Activated CD8-positive, alpha-beta memory T cell treated with anti-CD3 and anti-CD28 coated beads for 36 hours (primary cell): ENCODE measurements around the gene DNPEP. TPM values are rescaled to one million over a fixed set of nuclear protein-coding genes. Genes with fewer than 3 reads are reported as not detected.
"Not testable (repeated sequence)": the region's sequence is repeated elsewhere in the genome, so short reads cannot be mapped to it uniquely, and the experiment has no call there.

Source experiments
- CTCF ChIA-PET: fragments of 350-600 bp; sonication (Branson Sonifier 250); formaldehyde crosslinking; loops from one replicate; lab custom pipeline; 2021; ENCODE audit warnings: antibody characterized with exemption; lab: Charles Lee
- POLR2A ChIA-PET: fragments of 350-600 bp; sonication (Branson Sonifier 250); formaldehyde crosslinking; loops from one replicate; lab custom pipeline; 2021; ENCODE audit warnings: antibody characterized with exemption; lab: Charles Lee
- total RNA-seq, 2 experiments: library from RNA; stranded (reverse); gene quantifications; one replicate each; pipeline ENCODE4 v1.2.3, GENCODE V29; 2021

DNPEP gene
- total RNA-seq, 2 experiments from 2014 or later = 110 to 115 TPM

DNA sequence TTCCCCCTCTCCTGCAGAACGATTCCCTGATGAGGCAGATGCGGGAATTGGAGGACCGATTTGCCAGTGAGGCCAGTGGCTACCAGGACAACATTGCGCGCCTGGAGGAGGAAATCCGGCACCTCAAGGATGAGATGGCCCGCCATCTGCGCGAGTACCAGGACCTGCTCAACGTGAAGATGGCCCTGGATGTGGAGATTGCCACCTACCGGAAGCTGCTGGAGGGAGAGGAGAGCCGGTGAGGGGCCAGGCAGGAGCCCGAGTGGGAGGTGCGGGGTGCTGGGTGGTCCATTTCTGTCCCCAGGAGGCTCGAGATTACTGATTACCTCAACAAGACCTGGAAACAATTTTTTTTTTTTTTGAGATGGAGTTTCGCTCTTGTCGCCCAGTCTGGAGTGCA is 33.6 kb upstream of the DNPEP start:
- ChIA-PET CTCF (interaction anchor here (1.2 kb wide), 1 partner anchor 13 kb away, joined by 4 read pairs; no protein-coding TSS in a partner anchor), POLR2A (no interaction called here)

DNA sequence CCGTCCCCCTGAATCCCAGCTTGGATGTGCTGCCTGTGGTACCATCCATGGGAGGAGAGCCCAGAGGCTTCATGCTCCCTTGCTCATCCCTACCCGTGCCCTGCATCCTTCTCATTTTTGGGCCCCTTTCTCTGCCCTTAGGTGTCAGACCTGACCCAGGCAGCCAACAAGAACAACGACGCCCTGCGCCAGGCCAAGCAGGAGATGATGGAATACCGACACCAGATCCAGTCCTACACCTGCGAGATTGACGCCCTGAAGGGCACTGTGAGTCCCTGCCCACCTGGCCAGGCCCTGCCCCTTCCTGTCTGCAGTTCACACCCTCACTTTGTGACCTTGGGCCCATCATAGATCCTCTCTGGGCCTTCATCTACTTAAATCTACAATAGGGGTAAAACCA is 33.0 kb upstream of the DNPEP start:
- CTCF ChIA-PET = no interaction called here
- POLR2A ChIA-PET = no interaction called here

DNA sequence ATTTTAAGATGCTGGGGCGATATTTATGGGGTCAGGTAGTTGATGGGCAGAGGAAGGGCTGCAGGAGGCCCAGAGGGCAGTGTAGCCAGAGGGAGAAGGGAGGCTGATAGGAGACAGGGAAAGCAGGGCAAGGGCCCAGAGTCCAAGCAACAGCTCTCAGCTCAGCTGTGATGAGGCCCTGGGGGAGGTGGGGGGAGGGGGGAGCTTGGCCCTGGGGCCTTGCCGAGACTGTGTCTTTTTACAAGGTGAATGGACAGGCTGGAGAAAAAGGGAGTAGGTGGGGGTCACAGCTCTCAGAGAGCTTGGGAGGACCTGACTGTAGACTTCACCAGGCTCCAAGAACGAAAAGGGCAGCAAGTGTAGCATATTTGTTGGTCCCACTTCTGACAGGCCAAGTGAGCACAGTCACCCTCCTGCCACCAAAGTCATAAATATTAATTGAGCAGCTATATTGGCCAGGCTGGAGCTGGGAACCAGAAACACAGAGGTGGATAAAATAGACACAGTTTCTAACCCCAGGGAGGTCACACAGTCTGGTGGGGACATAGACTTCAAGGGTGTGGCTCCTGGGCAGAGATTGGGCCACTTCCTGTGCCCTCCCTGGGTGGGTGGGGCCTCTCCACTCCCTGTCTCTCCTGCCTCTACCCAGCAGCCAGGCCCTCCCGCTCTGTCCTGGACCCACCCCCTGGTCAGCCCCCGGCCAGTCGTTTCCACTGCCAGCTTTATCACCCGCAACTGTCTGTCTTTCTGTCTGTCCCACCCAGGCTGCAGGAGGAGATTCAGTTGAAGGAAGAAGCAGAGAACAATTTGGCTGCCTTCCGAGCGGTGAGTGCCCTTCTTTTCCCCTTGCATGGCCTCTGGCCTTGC is 31.9 kb upstream of the DNPEP start:
- ChIA-PET POLR2A (no interaction called here), CTCF (interaction anchor here (1.3 kb wide), 1 partner anchor 9 kb away, joined by 3 read pairs; no protein-coding TSS in a partner anchor)

DNA sequence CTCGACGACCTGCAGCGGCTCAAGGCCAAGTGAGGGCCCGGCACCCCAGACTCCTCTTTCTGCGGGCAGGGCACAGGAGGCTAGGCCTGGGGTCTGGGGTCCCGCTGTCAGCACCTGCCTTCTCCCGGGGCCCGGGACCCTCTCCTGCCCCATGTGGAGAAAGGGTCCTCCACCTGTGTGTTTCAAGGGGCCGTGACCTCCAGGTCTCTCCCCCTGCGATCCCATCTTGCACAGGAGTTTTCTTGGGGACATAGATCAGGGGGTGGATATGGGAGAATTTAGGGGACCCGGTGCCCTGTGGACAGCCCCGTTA is 31.3 kb upstream of the DNPEP start:
- ChIA-PET CTCF (interaction anchor here (1.3 to 1.7 kb wide), 2 partner anchors 10 to 111 kb away, joined by 3 to 4 read pairs; no protein-coding TSS in a partner anchor), POLR2A (no interaction called here)

DNA sequence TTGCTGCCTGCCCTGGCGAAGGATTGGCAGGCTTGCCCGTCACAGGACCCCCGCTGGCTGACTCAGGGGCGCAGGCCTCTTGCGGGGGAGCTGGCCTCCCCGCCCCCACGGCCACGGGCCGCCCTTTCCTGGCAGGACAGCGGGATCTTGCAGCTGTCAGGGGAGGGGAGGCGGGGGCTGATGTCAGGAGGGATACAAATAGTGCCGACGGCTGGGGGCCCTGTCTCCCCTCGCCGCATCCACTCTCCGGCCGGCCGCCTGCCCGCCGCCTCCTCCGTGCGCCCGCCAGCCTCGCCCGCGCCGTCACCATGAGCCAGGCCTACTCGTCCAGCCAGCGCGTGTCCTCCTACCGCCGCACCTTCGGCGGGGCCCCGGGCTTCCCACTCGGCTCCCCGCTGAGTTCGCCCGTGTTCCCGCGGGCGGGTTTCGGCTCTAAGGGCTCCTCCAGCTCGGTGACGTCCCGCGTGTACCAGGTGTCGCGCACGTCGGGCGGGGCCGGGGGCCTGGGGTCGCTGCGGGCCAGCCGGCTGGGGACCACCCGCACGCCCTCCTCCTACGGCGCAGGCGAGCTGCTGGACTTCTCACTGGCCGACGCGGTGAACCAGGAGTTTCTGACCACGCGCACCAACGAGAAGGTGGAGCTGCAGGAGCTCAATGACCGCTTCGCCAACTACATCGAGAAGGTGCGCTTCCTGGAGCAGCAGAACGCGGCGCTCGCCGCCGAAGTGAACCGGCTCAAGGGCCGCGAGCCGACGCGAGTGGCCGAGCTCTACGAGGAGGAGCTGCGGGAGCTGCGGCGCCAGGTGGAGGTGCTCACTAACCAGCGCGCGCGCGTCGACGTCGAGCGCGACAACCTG is 30.7 kb upstream of the DNPEP start, which contains the start of gene DES:
DES (plus strand) TSS at position 223 of the 857 bp plus-strand sequence; CDS start at position 309, 86 bp downstream.
- CTCF ChIA-PET = interaction anchor here (1.7 kb wide), 1 partner anchor 112 kb away, joined by 4 read pairs; no protein-coding TSS in a partner anchor
- POLR2A ChIA-PET = no interaction called here

DNA sequence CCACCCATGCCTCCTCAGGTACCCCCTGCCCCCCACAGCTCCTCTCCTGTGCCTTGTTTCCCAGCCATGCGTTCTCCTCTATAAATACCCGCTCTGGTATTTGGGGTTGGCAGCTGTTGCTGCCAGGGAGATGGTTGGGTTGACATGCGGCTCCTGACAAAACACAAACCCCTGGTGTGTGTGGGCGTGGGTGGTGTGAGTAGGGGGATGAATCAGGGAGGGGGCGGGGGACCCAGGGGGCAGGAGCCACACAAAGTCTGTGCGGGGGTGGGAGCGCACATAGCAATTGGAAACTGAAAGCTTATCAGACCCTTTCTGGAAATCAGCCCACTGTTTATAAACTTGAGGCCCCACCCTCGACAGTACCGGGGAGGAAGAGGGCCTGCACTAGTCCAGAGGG is 29.7 kb upstream of the DNPEP start:
- ChIA-PET POLR2A (no interaction called here), CTCF (interaction anchor here (1.2 to 1.7 kb wide), 2 partner anchors 15 to 113 kb away, joined by 3 to 4 read pairs; no protein-coding TSS in a partner anchor)

DNA sequence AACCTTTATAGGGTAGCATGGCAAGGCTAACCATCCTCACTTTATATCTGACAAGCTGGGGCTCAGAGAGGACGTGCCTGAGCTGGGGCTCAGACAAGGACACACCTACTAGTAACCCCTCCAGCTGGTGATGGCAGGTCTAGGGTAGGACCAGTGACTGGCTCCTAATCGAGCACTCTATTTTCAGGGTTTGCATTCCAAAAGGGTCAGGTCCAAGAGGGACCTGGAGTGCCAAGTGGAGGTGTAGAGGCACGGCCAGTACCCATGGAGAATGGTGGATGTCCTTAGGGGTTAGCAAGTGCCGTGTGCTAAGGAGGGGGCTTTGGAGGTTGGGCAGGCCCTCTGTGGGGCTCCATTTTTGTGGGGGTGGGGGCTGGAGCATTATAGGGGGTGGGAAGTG is 29.2 kb upstream of the DNPEP start:
- ChIA-PET POLR2A (no interaction called here), CTCF (interaction anchor here (1.2 kb wide), 1 partner anchor 14 kb away, joined by 3 read pairs; no protein-coding TSS in a partner anchor)

DNA sequence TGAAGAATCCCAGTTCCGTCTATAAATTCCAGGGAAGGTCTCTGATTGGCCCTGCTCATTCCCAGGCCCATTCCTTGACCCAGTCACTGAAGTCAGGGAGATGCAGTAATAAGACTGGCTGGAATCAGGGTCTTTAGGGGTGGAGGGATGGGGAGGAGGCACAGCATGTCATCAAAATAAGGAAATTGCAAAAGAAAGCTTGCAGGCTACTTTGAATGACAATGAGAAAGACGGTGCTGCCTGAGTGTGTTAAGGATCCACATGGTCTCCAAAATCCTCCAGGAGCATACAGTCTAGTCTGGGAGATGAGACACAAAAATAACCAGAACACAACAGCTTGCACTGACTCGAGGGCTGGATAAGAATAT is 28.5 kb upstream of the DNPEP start:
- CTCF ChIA-PET = interaction anchor here (1.2 kb wide), 1 partner anchor 14 kb away, joined by 3 read pairs; no protein-coding TSS in a partner anchor
- POLR2A ChIA-PET = no interaction called here

DNA sequence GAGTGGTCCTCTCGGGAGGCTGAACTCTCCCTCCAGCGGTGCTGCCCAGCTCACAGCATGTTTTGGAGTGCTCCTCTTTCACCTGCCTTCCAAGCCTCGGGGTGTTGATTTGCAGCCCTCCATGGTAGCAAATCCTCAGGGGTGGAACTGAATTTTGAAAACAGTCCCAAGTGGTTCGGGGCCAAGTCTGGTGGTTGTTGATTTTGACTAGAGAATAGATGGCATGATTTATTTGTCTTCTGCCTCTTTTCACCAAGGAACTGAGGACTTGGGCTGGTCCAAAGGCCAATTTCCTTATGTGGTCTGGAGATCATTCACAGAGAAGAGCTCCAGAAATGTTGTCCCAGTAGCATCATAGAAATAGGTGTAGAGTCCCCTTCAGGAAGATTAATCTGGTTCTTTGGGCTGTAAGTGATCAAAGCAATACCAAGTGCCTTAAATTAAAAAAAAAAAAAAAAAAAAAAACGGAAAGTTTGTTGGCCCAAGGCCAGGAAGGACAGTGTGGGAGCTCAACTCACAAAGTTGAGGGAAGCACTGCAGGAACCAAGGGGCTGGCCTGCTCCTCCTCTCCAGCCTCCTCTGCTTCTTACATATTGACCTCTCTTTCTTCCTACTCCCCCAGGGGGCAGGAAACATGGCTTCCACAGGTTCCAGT is 28.0 kb upstream of the DNPEP start:
- ChIA-PET CTCF (interaction anchor here (0.7 kb wide), 1 partner anchor 117 kb away, joined by 5 read pairs; no protein-coding TSS in a partner anchor), POLR2A (no interaction called here)

DNA sequence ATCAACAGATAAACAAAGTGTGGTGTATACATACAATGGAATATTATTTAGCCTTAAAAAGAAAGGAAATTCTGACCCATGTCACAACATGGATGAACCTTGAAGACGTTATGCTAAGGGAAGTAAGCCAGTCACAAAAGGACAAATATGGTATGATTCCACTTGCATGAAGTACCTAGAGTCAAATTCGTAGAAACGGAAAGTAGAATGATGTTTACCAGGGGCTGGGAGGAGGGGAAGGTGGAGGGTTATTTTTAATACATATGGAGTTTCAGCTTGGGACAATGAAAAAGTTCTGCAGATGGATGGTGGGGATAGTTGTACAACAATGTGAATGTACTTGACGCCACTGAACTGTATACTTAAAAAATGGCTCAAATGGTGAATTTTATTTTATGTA is 27.1 kb upstream of the DNPEP start:
- ChIA-PET POLR2A (no interaction called here), CTCF (no interaction called here)

DNA sequence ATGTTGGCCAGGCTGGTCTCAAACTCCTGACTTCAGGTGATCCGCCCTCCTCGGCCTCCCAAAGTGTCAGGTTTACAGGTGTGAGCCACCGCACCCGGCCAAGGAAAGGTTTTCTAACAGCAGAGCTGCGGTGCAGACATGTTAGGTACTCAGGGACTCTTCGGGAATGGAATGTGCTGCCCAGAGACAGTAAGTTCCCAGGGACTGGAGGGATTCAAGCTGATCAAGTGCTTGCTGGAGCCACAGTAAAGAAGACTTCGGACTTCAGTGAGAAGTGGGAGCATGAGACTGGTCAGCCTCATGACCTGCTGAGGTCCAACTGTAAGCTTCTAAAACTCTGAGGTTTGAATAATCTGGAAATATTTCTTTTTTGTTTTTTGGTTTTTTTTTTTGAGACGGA is 22.7 kb upstream of the DNPEP start:
- CTCF ChIA-PET = interaction anchor here (3.0 kb wide), 1 partner anchor 119 kb away, joined by 12 read pairs; no protein-coding TSS in a partner anchor
- POLR2A ChIA-PET = no interaction called here

DNA sequence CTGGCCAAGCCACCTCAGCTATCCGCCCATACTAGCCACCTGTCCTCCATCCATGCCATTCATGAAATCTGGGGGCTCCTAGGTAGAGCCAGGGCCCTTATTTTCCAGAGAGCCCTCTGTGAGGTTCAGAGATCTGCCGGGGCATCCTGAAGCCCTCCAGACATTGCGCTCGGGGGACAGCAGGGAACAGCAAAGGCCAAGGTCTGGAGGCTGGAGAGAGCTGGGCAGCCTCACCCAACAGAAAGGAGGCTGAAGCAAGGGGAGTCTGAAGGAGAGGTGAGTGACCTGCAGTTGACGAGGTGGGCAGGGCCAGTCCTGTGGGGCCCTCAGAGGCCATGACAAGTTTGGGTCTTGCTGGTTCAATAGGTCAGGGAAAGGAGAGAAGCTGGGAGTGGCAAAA is 21.9 kb upstream of the DNPEP start:
- POLR2A ChIA-PET = no interaction called here
- CTCF ChIA-PET = interaction anchor here (3.0 kb wide), 1 partner anchor 120 kb away, joined by 12 read pairs; no protein-coding TSS in a partner anchor

DNA sequence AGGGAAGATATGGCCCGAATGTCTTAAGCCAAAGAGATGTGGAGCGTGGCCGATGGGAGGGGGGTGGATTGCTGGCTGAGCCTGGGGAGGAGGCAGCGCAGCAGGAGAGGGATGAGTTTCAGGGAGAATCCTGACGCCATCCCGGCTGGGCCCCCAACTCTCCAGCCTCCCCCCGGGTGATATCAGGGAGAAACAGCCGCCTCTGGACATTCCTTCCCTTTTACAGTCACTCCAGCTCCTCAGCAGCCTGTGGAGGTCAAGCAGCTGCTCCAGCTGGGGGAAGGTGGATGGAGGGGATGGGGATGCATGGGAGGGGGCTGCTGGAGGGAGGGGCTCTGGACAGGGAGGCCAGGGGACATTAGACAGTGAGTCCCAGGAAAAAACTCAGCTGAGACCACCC is 20.9 kb upstream of the DNPEP start:
- ChIA-PET CTCF (interaction anchor here (0.7 to 3.0 kb wide), 2 partner anchors 13 to 121 kb away, joined by 4 to 12 read pairs; no protein-coding TSS in a partner anchor), POLR2A (no interaction called here)

DNA sequence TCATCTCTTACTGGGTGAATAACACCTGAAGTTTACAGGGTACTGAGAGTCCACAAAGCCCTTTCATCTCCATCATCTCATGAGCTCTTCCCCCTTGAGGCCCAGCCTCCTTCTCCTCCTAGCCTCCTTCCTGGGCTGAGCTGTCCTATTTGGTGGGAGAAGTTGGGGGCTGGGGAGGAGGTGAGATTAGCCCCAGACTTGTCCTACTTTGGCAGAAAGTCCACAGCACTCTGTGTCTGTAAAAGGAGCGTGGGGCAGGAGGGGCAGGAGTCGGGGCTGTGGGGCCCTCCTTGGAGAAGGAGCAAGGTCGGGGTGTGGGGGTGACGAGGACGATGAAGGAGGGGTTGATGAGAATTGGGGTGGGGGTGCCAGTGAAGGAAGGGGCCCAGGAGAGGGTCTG is 20.5 kb upstream of the DNPEP start:
- CTCF ChIA-PET = interaction anchor here (0.7 to 3.0 kb wide), 3 partner anchors 14 to 1428 kb away, joined by 4 to 12 read pairs (median 4); no protein-coding TSS in a partner anchor
- POLR2A ChIA-PET = no interaction called here

DNA sequence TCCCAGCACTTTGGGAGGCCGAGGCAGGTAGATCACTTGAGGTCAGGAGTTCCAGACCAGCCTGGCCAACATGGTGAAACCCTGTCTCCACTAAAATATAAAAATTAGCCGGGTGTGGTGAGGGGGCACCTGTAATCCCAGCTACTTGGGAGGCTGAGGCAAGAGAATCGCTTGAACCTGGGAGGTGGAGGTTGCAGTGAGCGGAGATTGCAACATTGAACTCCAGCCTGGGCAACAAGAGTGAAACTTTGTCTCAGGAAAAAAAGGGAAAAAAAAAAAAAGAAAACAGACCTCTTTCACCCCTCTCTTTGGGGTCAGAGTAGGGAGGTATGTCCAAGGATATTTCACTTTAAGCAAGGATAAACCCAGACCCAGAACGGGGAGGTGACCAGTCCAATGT is 19.6 kb upstream of the DNPEP start:
- CTCF ChIA-PET, POLR2A ChIA-PET: not testable (repeated sequence)

DNA sequence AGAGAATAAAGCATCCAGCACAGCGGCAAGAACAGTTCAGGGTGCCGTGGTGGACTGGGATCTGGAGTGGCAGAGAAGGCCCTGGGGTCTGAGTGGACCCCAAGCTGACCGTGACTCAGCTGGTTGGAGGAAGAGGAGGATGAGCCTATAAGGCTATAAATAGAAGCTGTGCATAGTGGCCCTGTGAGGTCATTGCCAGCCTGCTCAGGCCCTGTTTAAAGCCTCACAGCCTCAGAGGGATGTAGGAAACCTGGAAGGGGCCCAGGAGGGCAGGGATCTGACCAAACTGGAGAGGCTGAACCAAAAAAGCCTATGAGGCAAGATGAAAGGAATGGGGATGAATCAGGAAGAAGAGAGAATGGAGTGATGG is 19.1 kb upstream of the DNPEP start:
- POLR2A ChIA-PET = no interaction called here
- CTCF ChIA-PET = no interaction called here

DNA sequence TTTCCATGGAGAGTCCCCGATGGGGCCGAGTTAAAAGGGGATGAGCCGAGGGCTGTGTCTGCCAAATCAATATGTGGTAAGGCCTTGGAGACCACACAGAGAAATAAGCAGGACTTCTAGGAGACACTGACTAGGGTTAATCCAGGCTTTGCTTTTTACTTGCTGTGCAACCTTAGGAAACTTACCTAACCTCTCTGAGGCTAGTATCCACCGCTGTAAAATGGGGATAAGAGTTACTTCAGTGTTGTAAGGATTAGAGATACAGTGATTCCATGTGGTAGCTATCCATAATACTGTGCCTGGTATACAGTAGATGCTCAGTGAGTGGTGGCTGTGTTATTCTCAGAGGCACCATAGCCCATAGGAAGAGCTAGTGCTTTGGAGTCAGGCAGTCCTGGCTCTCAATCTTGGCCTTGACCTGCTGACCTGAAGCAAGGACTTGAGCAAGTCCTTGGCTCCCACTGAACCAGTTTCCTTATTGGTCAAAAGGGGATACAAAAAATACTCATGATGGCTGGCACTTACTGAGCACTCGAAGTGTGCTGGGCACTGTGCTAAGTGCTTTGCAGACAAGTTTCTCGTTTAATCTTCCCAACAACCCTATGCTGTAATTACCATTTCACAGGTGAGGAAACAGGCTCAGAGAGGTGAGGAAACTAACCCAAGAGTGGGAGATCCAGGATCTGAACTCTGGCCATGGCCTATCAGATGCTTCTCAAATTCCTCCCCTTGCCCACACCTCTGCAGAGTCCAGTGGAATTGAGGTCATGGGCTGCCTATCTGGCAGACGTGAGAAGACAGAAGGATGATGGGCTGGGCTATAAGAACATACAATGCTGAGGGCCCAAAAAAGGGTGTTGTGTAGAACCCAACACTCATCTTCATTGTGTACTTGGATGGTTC is 18.5 kb upstream of the DNPEP start:
- ChIA-PET CTCF (interaction anchor here (5.8 kb wide), 1 partner anchor 125 kb away, joined by 58 read pairs; no protein-coding TSS in a partner anchor), POLR2A (no interaction called here)

DNA sequence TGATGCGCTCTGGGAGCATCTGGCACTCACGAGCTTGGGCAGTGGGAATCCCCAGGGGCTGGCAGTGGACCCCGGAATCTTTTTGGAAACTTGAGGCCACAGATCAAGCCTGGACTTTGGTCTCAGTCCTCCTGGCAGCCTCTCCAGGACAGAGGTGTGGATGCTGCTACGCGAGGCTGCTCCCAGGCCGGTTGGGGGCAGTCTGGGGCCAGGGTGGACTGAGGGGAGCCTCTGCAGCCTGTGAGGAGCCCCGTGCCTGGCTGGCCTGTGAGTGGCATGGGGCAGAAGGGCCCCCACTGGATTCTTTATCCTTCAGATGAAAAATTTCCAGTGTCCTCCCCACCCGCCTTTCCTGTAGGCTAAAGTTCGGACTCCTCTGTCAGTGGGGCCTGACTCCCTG is 17.7 kb upstream of the DNPEP start:
- POLR2A ChIA-PET = no interaction called here
- CTCF ChIA-PET = interaction anchor here (0.9 to 5.8 kb wide), 2 partner anchors 90 to 126 kb away, joined by 4 to 58 read pairs; no protein-coding TSS in a partner anchor
